OCI-LY3 (cell line): ENCODE results near the gene TAS2R31.

ENCODE experiments used
- EZH2phosphoT487 ChIP-seq: fragments of 200-600 bp; shearing (Covaris generic); IDR thresholded peaks from 2 replicates; pipeline ENCODE4 v1.6.1; 2018; ENCODE audit warnings: antibody characterized with exemption, mixed run types, low read depth
- TF ChIP-seq, protein P1 (sequence below): fragments of 200-600, 300-600 bp; sonication (generic); IDR thresholded peaks from 2 replicates; pipeline ENCODE4 v1.5.1; 2014; ENCODE audit warnings: antibody characterized with exemption, low read length, low read depth

DNA sequence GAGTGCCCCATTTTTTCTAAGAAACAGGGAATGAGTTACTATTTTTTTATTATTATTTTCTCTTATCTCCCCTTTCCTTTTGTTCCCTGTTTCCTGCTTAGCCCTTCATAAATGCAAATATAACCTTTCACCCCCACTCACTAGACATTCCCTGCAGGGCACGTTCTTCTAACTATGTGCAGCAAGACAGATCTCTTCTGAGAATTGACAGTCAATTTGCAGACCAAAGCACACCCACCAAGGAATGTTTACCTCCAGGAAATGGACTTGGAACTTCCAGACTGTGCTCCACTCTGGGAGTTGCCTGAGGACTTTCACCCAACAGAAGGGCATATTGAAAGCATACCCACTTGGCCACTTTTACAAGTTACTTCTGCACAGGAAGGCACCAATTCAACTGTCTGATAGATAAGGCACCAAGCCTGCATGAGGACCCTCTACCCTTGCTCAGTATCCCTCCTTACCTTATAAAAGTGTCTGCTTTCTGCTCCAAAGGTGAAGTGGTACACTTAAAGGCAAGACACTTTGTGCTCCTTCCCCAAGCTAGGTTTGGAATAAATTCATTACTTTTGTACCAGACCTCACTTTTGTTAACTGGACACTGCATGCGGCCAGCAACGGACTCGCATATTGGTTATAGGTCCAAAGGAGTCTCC, 15.3 kb downstream of the TAS2R31 start:
- TF ChIP-seq, protein P1, sequence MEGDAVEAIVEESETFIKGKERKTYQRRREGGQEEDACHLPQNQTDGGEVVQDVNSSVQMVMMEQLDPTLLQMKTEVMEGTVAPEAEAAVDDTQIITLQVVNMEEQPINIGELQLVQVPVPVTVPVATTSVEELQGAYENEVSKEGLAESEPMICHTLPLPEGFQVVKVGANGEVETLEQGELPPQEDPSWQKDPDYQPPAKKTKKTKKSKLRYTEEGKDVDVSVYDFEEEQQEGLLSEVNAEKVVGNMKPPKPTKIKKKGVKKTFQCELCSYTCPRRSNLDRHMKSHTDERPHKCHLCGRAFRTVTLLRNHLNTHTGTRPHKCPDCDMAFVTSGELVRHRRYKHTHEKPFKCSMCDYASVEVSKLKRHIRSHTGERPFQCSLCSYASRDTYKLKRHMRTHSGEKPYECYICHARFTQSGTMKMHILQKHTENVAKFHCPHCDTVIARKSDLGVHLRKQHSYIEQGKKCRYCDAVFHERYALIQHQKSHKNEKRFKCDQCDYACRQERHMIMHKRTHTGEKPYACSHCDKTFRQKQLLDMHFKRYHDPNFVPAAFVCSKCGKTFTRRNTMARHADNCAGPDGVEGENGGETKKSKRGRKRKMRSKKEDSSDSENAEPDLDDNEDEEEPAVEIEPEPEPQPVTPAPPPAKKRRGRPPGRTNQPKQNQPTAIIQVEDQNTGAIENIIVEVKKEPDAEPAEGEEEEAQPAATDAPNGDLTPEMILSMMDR = no peak
- TF ChIP-seq EZH2phosphoT487 = no peak
